Astrocyte of the spinal cord (primary cell): Measurements from ENCODE around the gene GLT1D1.

ENCODE experiments used
- DNase-seq: peaks from one replicate; pipeline ENCODE4 v3.0.0; 2011; ENCODE audit warnings: low read depth, low spot score
- H3K4me3 ChIP-seq: 2 replicates; pipeline ENCODE4 v1.5.1; 2011; ENCODE audit warnings: low read depth, mild to moderate bottlenecking, low read length, moderate library complexity
- in situ Hi-C: cut with HindIII; loops from 2 replicates; pipeline ENCODE4 v1.10.0; 2017; ENCODE audit warnings: low sequenced_read_pairs
- TF ChIP-seq, protein P1 (sequence below): IDR thresholded peaks from 2 replicates; pipeline ENCODE4 v1.5.1; 2012; ENCODE audit warnings: low read depth, mild to moderate bottlenecking, low read length, inconsistent platforms

Gene GLT1D1

DNA sequence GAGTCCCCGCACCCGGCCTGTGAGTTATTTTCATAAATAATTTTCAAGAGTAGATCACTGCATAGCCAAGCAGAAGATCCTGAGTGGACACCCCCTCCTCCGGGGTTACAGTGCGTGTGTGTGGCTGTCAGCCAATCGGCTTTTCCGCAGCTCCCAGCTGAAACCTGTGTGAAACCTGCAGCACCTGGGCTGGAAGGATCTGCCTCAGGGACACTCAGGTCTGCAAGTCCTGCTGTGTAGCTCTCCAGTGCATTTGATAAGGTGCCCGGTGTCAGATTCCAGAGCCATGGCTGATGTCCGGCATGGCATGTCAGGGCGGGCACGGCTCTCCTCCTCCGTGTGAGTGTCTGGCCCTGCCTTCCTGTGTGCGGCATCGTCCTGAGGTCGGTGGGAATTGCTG is 124.8 kb downstream of the GLT1D1 start:
- H3K4me3 ChIP-seq = no peak overlapping the region
- no peak for DNase-seq

DNA sequence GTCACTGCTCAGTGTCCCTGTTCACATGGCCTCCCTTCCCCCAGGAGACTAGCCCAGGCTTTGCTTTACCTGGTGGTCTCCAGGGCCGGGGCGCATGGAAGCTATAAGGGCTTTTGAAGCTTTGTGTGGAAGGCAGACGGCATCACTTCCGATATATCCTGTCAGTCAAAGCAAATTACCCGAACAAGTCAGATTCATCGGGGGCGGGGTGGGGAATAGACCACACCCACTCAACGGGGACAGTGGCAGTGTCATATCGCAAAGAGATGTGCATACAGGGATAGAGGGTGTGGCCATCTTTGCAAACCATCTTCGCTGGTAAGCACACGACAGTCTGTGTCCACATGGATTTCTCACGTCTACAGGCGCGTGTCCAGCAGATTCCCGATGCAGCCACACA is 127.3 kb downstream of the GLT1D1 start:
- H3K4me3 ChIP-seq = no peak overlapping the region
- no peak for DNase-seq
- TF ChIP-seq, protein P1, sequence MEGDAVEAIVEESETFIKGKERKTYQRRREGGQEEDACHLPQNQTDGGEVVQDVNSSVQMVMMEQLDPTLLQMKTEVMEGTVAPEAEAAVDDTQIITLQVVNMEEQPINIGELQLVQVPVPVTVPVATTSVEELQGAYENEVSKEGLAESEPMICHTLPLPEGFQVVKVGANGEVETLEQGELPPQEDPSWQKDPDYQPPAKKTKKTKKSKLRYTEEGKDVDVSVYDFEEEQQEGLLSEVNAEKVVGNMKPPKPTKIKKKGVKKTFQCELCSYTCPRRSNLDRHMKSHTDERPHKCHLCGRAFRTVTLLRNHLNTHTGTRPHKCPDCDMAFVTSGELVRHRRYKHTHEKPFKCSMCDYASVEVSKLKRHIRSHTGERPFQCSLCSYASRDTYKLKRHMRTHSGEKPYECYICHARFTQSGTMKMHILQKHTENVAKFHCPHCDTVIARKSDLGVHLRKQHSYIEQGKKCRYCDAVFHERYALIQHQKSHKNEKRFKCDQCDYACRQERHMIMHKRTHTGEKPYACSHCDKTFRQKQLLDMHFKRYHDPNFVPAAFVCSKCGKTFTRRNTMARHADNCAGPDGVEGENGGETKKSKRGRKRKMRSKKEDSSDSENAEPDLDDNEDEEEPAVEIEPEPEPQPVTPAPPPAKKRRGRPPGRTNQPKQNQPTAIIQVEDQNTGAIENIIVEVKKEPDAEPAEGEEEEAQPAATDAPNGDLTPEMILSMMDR = no peak
- in situ Hi-C loops = no loop called here

More for the DNA sequence above, 124.8 kb downstream of the GLT1D1 start:
- in situ Hi-C loops = no loop called here
- TF ChIP-seq, protein P1 = no peak

DNA sequence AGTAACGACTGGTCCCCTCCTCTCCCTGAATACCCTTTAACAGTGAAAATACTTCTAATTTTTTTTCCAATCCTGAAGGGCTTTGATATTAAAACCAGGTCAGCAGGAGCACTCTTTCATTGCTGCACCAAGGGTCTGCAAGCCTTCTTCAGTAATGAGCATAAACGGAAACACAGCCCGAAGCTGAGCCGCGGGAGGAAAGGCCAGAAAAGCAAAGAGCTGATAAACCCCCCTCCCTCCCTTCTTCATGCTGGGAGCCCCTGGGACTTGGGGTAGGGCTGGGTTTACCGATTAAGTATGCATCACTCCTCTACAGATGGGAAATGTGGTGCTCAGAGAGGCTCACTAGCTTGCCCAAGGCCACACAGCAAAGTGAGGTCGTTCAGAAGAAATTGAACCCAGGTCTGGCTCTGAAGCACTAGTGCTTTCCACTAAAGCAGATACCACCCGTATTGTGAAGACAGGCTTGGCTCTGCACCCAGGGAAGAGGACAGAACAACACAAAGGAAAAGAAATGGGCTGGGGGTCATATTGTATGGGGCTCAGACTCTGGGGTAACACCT is 128.8 kb downstream of the GLT1D1 start:
- in situ Hi-C loops = no loop called here
- TF ChIP-seq, protein P1 = no peak
- H3K4me3 ChIP-seq = no peak overlapping the region
- DNase-seq = no peak

DNA sequence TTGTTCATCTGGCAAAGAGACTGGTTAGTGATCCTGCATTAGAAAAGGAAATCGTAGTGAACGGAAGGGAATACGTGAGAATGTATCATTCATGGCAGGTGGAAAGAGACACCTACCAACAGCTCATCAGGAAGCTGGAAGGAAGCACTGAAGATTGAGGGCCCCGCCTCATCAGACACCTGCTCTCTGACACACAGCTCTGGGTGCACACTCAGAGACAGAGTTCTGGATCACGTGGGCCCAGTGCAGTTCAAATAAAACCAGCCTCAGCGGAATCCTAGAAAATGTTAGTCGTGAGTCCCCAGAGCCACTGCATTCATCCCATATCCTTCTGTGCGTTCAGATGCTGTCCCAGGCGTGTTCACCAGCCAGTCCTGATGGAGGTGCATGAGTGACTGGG is 129.7 kb downstream of the GLT1D1 start:
- TF ChIP-seq, protein P1 = no peak
- in situ Hi-C loops = no loop called here
- no peak for DNase-seq
- no peak overlapping the region for H3K4me3 ChIP-seq

DNA sequence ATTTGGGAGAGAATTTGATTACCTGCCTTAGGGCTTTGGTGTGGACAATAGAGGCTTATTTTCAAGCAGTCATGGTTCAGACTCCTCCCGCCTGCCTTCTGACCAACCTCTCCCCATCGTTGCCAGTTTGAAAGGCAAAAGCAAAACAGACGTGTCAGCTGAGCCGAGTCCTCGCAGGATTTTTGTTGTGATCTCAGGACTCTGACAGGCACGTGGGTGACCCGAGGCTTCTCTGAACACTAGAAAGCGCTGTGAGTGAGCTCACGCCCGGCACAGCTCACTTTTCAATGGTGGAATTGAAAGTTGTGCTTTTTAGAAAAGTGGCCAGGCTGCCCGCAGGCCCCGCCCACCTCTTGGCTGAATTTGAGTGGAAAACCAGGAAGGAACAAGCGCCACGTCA is 130.1 kb downstream of the GLT1D1 start:
- H3K4me3 ChIP-seq = no peak overlapping the region
- in situ Hi-C loops = no loop called here
- TF ChIP-seq, protein P1 = no peak
- no peak for DNase-seq

DNA sequence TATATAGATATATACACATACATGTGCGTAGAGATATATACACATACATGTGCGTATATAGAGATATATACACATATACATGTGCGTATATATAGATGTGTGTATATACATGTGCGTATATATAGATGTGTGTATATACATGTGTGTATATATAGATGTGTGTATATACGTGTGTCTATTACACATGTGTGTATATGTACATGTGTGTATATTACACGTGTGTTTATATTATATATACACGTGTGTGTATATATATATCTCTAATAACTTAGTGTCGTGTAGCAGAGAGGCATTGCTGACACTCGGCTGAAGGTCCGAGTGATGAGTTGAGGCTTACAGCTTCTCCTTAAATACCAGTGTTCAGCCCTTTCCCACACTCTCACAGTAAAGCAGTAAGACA is 133.7 kb downstream of the GLT1D1 start:
- in situ Hi-C loops = no loop called here

More for the DNA sequence above, 133.7 kb downstream of the GLT1D1 start:
- TF ChIP-seq, protein P1 = no peak
- no peak overlapping the region for H3K4me3 ChIP-seq
- DNase-seq = no peak
